GM21825 (cell line): ENCODE results near the gene CHKB.

ENCODE experiments used
- ATAC-seq: cut with Tn5 transposase; IDR thresholded peaks from one replicate; pipeline ENCODE4 v1.9.1; 2021; ENCODE audit warnings: mild to moderate bottlenecking, moderate library complexity; ENCODE audit not compliant: unreplicated experiment

The CHKB gene

DNA sequence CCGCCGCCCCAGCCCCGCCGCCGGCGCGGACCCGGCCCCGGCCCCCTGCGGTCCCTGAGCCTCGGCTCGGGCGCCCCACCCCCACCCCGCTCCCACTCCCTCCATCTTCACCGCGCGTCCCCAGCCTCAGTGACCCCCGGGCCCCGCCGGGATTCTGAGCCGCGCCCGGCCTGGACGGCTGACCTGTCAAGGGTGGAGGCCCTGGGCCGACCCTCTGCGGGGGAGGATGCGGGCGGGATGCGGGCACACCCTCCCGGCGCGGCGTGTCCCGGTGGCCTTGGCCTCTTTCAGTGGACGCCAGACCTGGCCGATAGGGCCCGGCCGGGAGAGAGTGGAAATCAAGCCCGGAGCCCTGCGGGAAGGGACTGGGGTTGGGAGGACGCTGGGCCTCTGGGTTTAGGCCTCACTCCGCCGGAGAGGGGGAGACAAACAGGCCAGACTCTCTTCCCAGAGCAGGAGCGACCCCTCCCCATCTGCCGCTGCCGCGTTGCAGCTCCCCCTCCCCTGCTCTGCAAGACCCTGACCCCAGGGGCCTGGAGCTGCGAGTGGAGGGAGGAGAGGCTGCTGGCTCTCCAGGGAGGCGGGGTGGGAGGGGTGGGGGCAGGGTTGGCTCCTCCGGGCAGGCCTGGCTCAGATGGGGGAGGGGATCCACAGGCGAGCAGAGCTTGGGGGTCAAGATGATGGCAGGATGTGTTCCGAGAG, 18.5 kb upstream of the CHKB start:
- ATAC-seq = no peak

DNA sequence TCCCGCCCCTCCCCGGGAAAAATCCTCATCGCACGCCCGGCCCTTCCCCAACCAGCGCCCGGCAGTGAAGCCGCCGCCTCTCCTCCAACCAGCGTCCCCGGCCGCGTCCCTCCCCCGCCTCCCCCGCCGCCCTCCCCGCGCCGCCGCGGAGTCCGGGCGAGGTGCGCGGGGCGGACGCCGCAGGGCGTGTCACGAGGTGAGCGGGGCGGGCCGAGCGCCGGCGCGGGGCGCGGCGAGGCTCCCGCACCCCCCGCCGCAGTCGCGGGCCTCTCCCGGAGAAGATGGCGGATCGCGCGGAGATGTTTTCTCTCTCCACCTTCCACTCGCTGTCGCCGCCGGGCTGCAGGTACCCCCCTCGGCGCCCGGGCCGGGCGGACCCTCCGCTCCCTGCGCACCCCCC, 17.9 kb upstream of the CHKB start, which contains the start of gene MAPK8IP2:
MAPK8IP2 (plus strand) TSS at position 256 of the 400 bp plus-strand sequence; CDS start at position 282, 26 bp downstream.
- no peak for ATAC-seq

DNA sequence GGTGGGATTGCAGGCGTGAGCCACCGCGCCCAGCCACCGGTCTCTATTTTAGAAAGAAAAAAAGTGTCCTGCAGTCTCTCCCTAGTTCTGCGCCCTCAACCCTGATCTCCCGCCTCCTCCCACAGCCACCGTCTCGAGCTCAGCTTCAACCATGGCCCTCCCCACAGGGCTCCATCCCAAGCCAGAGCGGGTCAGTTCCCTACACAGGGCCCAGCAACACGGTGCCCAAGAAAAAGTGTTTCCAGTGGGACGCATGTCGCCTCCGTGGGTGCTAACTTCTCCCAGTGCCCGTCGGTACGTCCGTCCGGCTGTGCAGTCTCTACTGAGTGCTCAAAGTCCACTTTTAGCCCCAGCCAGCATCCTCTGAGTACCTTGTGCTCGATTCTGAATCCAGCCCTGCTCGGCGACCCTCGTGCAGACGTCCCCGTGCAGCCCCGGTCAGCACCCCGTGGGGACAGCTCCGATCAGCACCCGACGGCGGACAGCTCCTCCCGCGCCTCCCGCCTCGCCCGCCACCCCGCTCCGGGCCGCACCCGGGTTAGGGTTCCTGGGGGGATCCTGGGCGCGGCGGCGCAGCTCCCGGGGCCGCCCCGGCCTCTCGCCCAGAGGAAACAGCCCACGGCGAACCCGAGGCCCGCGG, 17.3 kb upstream of the CHKB start:
- no peak for ATAC-seq

DNA sequence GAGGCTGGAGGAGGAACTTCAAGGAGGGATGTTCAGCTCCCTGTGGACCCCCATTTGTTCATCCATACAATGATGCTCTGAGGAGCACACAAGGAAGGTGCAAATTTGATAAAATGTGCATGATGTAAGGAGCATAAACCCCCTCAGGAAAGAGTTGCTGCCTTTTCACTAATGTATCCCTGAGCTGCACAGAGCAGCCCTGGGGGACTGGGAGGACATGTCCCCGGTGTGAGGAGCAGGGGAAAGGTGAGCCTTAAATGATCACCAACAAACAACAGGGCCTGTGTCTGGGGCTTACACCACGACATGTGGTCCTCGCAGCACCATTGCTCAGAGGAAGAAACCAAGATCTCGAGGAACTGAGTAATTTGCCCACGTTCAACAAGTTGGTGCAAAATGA, 14.4 kb upstream of the CHKB start:
- no peak for ATAC-seq

DNA sequence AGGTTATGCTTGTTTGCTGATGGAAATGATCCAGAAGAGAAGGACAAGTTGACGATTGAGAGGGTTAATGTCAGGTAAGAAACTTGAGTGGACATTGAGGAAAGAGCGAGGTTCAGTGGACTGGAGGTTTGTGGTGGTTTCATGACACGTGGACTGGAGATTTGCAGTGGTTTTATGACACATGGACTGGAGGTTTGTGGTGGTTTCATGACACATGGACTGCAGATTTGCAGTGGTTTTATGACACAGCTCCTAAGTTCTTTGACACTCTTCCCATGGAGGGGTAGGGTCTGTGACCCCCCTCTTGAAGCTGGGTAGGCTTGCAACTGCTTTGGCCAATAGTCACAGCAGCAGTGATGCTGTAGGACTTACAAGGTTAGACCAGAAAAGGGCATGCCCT, 12.5 kb upstream of the CHKB start:
- ATAC-seq = no peak

DNA sequence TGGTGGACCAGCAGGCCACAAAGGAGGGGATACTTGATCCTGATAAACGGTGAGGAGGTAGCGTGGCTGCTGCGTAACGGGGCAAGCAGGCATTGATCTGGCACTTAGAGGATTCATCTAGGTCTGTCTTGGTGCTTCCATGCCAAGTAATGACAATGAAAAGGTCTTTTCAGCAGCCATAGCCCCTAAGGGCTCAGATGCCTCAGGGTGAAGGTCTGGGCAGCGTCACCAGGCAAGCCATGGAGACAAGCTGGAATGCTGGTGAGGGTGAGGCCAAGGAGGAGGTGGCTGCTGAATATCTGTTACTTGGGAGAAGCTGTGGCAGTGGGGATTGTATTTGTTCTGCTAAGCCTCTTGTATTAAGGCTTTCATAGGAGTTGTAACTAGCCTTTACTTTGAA, 4.8 kb upstream of the CHKB start:
- no peak for ATAC-seq

DNA sequence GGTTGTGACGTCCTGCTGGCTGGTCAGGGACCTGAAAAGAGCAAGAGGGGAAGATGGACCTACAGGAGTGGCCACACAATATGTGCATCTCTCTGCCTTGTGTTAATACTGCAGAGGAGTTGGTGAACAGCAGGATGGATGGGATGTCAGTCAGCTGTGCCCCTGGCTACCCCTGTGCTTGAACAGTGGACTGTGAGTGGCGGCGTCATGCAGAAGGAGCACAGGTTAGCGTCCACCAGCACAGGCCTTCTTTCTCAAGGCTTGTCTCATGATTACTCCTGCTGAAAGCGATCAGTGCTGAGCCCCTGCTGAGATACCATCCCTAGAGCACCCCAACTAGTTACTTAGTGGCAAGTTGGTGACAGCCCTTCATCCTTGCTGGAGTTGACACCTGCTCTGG, 3.8 kb upstream of the CHKB start:
- no peak for ATAC-seq

DNA sequence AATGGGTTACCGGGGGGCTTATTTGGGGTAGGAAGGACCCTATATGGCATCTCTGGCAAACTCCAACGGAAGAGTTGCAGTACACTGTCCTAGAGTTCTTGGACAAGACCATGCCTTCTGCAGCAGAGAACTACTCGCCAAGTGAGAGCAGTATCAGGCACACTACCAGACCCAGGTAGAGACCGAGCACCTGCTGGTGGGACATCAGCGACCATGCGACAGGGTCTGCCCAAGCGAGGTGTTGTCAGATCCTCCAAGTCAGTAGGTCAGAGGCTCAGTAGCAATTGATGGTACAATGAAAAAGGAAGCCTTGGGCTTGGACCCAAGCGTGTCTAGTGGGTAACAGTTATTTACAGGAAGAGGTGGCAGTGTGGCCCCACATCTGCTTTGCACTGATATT, 3.1 kb upstream of the CHKB start:
- ATAC-seq = no peak

DNA sequence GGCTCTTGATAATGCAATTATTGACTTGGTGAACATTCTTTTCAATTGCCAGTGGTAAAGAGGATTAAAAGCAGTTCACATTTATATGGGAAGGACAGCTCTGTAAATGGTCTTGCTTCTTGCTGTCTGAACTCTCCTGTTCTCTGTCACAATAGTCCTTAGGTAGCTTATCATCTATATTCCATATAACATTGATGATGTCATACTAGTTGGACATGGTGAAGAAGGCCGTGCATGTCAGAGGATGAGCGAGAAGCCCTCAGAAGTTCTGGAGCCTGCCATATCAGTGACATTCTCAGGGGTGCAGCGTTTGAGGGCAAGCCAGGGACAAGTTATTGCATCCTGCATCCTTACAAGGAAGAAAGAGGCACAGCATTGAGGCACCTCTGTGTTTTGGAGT, 2.6 kb upstream of the CHKB start:
- ATAC-seq = no peak

DNA sequence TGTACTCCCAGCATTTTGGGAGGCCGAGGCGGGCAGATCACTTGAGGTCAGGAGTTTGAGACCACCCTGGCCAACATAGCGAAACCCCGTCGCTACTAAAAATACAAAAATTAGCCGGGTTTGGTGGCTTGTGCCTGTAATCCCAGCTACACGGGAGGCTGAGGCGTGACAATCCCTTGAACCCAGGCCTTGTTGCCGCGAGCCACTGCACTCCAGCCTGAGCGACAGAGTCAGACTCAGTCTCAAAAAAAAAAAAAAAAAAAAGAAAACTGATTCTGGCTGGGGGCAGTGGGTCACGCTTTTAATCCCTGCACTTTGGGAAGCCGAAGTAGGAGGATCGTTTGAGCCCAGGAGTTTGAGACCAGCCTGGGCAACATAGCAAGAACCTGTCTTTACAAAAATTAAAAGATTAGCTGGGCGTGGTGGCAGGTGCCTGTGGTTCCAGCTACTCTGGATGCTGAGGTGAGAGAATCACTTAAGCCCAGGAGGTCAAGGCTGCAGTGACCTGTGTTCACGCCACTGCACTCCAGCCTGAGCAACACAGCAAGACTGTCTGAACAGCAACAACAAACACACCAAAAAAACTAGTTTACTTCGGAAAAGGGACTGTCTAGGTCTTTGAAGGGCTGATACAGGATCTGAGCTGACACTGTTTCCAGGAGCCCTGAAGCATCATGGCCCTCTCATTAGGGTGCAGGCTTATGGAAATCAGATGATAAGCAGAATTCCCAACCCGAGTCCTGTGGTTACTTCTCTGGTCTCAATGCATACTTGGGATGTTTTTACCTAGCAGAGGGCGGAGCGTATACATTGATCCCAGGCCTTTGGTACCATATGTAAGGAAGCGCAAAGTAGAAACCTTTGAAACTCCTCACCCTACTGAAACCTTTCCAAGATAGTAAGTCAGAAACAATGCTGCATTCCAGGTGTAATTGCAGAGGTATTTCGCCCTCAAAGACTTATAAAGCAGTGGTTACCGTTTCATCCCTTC, 1.8 kb upstream of the CHKB start:
- ATAC-seq = no peak

DNA sequence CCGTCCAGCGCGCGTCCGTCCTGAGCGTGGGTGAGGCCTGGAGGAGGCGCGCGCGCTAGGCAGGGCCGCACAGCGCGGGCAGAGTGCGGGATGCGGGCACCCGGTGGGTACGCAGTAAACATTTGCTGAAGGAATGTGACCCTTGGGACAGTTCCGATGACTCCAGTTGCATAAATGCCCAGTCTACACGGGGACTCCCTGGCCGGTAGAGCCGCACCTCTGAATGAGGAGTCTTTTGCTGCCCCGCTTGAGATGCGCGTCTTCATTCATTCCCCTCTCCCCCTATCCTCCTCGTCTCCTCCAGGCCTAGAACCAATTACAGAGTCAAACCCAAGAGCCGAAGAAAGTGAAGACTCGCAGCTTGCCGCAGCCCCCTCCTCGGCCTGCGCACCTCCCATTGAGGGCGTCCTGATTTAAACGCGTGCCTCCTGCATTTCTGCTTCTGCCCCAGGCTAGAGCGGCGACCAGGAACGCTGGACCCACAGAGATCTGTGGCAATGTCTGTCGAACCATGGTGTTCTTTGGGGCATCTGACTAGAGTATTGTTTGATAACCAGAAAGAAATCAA, 729 bp upstream of the CHKB start:
- peak; percentile 25 for ATAC-seq

DNA sequence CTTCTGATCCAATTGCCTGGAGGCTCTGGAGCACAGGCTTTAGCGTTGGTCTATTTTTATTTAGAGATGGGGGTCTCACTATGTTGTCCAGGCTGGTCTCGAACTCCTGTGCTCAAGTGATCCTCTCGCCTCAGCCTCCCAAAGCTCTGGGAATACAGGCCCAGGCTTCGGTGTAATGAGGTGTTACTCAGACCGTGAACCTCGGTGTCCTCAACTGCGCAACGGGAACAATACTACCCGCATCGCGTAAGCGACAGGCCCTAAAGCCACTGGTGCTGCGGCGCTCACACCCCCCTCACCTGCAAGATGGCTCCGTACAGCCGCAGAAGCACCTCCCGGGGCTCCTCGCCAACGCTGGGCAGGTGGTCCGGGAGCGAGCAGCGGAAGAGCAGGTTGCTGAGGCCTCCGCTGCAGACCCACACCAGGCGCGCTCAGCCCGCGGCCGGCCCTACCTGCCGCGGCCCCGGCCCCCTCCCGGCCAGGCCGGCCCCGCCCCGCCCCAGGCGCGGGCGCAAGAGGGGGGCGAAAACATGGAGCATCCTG, 628 bp downstream of the CHKB start:
- no peak for ATAC-seq

DNA sequence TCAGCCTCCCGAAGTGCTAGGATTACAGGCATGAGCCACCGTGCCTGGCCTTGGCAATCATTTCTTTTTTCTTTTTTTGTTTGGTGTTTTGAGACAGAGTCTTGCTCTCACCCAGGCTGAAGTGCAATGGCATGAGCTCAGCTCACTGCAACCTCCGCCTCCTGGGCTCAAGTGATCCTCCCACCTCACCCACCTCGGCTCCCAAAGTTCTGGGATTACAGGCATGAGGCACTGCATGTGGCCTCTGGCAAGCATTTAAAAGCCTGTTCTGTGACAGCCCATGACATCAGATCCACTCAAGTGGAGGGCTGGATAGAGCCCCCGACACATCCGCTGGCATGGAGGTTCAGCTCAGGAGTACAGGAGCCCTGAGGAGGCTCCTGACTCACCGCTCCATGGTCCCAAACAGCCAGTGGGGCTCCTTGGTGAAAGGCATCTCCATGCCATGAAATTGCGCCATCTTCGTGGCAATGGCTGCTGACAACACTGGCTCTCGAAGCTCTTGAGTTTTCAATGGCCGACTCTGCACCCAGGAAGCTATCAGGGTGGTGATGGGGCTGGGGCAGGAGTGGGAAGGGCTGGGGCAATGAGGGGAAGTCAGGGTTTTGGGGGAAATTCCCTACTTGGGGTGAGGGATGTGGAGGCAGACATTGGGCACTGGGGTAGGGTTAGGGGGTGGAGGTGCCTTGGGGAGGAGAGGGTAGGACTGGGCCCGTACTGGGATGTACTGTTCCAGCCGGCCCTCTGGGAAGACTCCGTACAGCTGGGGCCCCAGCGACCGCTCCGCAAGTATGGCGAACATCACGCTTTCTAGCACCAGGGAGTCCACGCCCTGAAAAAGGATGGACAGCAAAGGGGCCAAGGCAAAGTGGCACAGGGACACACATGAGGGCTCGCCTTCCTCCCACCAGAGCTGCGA, 1.4 kb downstream of the CHKB start:
- ATAC-seq = no peak

DNA sequence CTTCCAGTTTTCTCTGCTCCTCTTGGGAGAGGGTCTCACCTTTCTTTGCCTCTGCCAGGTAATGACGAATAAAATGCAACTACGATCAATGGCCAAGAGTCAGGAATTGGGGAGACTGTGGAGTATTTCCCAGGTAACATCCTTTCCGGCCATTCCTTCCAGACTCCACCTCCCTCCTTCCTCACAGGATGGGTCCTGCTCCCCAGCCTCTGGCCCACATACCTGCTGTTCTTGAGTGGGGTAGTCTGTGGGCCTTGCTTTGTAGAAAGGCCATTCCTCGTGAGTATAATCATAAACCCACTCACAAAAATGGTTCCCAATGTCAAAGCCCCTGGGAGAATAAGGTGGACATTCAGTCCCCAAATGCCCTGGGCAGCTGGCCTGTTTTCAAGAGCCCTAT, 2.9 kb downstream of the CHKB start:
- ATAC-seq = no peak

DNA sequence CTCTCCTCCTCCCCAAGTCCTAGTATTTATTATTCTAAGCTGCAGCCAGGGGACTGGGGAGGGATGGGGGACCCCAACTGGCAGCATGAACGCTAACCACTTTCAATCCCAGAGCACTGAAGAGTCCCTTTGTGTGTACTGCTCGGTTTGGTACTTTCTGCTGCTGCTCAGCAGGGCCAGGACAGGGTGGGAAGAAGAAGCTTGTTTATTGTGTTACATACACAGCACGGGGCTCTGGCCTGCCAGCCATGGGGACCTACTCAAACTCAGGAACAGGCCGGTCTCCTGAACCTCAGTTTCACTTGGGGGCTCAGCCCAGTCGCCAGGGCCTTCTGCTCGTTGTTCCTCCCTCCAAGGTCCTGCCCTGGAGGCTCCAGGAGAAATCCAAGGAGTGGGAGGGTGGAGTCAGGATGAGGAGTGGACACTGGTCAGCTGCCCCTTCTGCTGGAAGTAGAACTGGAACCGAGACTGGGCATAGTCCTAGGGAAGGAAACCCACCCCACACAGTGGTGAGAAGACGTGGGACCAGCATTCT, 3.8 kb downstream of the CHKB start:
- ATAC-seq = no peak

DNA sequence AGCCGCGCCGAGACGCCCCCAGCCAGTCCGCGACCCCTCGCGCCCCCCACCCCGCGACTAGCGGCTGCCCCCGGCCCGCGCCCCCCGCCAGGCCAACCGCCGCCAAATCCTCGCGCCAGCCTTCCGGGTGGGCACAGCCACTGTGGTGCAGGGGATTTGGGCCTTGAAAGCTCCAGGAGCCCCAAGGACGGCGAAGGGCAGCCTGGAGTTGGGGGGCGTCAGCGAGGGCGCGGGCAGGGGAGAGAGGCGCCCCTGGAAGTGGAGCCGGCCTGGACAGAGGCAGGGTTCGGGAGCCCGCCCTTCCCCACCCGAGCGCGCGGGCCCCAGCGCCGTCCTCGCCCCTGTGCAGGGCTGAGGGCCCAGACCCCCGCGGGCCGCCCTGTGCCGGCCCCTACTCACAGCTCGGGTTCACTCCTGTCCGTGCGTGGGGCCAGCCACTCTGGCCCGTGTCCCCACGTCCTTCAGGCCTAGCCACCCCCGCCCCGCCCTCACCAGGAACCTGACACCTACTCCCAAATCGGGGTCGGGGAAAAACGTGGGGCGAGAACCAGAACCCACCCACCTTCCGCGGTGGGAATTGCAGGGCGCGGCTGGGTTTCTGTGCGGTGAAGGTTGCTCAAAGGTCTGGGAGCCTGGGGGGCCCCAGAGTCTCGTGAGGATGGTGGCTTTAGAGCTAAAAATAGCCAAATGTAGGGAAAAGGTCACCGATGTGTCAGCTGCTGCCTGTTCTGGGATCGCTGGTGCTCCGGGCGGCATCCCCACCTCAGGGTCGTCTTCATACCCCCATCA, 4.5 kb downstream of the CHKB start, which contains the start of gene CPT1B:
CPT1B (minus strand) TSS at position 441 of the 789 bp plus-strand sequence. CDS start 512 bp downstream, outside the sequence.
- ATAC-seq = no peak

DNA sequence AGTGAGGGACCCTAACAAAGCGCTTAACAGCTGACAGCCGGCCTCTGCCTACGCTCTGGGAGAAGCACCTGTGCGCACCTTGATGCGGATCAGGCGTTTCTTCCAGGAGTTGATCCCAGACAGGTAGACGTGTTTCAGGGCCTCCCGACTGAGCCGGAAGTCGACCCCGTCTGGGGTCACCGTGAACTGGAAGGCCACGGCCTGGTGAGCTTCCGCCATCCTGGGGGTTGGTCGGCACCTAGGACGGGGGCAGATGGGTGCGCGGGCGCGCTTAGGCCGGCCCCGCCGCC, 5.0 kb downstream of the CHKB start:
- no peak for ATAC-seq

DNA sequence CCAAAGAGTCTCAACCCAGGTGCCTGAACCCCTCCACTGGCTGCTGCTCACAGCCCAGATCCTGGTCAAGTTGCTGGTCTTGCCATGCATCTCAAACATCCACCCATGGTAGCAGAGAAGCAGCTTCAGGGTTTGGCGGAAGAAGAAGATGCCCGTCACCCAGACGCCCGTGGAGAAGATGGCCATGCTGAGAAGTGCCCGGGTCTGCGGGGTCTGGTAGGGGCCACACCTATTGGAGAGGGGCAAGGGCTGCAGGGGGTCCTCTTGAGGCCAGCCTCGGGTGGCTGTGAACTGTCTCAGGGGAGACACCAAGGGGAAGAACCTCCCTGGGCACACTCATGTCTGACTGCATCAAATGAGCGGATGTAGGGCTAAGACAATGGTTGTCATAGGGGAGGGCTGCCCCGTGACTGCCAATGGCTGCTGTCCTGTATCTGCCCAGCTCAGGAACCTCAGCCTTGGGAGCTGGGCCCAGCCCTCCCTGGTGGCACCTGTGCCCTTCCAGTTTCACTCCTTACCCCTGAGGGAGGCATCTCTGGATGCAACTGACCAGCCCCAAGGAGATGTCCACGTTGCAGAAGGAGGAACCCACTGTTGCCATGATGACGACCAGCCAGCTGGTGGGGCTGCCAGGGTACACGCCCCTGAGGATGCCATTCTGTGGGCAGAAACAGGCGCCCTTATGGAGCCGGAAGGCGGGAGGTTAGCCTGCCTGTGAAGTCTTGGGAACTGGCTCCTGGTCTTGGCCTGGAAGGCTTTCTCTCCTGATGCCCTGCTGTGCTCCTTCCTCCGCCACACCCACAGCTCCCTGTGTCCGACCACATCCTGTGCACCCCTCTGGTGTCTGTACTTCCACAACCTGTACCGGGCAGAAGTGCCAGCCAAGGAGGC, 5.6 kb downstream of the CHKB start:
- ATAC-seq = no peak
